ENCODE results near the gene CACNA1C.

Gene CACNA1C

DNA sequence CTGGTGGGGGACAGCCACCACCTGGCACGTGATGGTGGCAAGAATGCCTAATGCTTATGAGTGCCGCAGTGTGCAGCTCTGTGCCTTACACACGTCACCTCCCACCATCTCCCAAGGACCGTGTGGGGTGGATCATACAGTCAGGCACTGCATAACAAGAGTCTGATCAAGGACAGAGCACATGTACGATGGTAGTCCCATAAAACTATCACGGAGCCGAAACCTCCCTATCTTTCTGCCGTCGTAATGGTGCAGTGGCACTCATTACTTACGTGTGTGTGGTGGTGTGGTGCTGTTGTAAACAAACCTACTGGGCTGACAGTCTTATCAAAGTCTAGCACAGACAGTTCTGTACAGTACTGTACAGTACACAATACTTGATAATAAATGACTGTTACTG, 89.3 kb downstream of the CACNA1C start:
- DNase-seq = no peak

DNA sequence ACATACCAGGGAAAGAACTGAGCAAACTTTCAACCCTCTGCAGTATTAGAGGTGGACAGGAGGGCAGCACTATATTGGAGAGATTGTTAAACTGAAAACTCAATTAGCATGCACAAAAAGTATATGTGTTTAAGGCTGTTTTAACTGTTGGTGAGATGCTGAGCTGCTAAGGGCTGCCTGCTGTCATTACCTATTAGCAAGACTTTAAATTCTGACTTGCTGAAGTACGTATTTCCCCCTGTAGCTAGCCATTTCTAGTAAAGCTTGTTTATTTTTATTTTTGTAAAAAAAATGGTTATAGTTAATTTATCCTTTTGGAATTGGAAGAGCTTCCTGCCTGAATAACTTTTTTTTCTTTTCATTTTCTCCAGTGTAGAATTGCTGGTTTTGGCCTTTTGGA, 92.2 kb downstream of the CACNA1C start:
- no peak for DNase-seq

DNA sequence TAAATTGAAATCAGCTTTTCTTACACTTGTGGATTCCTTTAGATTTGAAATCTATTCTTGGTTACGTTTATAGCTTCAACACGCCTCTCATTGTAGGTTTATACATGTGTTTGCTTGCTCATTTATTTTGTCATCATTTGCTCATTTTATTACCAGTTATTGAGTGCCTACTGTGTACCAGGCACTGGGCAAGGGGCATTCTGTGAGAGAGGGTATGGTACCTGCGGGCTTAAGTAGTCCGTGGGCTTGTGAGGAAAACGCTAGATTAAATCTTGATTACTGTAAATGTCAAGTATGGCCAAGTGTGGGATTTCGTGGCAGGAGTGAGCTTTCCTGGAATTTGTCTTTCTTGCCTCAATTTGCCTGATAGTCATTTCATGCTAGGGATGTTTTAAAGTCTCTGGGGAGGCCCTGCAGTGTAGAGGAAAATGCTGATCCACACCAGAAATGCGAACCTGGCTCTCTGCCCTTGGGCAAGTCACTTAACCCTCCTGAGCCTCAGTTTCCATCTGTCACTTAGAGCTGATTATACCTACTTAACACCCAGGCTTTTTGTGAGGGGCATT, 92.7 kb downstream of the CACNA1C start:
- DNase-seq = no peak

DNA sequence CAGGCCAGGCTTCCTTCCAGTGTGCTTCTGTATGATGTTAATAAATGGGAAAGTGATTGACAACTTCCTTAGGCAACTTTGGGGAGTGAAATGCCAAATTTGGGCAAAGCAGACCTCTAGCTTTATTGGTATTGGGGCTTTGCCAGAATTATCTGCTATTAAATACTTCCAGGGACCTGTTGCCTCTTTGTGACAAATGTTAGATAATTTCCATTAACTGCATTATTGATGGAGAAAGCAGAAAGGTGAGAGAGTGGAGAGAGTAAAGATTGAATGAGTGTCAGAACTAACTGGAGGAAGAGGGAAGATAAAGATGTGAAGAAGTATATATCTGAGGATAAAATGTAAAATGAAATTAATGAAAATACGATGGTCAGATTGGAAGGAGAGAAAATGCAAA, 94.5 kb downstream of the CACNA1C start:
- no peak for DNase-seq

DNA sequence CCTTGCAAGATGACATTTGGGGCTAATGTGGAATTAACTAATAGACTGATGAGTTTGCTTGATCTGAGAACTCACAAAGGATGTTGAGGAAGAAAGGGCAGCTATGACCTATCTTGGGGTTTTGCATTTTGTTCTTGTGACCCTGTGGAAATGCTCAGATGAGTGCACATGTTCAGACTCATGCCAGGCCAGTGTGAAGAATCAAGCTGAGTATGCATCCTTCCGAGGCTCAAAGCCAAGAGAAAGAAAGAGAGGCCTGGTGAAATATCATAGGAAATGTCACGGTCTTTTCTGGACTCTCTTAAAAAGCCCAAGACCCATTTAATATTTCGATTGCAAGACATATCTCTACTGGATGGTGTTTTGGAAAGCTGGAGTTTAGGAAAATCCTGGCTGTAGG, 96.3 kb downstream of the CACNA1C start:
- DNase-seq = no peak

DNA sequence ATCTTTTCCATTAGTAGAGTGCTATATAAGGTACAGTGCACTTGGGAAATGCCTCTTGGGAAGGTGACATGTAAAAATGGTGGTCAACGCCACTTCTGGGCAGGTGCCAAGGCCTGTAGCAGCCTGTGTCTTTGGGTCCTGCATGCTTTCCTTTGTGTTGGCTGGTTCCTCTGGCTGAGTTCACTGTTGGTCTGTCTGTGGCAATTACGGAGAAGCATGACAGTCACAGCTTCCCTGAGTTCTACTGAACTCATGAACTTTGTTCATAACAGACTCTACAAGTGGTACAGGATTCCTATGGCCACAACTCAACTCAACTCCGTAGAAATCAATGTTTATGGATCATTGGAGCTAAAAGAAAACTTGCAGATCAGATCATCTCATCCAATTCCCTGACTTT, 98.0 kb downstream of the CACNA1C start:
- no peak for DNase-seq

DNA sequence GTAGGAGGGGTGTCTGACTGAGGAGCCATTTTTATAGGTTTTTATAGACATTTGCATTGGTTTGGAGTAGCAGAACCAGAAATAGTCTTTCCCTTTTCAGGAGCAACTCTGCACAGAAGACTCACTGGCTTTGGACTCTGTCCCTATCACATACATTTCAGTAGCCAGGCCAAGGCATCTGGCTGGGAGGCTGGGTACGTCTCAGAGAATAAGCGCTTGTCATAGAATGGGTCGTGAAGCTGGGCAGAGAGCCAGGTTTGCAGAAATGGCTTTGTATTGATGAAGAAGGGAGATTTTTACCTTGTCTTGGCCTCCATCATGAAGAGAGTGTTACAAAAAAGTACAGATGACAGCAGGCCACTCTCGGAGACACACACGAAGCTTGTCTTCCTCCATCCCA, 98.6 kb downstream of the CACNA1C start:
- no peak for DNase-seq

DNA sequence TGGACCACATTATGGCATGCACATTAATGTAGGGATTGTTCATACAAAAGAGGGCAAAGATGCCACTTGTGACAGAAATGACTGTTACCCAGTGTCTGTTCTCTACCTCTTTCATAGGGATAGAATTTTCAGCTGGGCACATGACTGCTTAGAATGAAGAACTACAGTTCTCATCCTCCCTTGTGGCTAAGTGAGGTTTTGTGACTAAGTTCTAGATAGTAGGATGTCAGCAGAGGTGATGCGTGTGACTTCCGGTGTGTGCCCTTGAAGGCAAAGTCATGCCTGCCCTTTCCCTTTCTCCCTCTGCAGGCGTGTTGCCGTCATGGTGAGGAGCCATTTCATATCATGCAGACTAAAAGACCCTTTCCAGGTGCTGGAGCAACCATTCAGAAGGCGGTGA, 99.3 kb downstream of the CACNA1C start:
- DNase-seq = no peak

DNA sequence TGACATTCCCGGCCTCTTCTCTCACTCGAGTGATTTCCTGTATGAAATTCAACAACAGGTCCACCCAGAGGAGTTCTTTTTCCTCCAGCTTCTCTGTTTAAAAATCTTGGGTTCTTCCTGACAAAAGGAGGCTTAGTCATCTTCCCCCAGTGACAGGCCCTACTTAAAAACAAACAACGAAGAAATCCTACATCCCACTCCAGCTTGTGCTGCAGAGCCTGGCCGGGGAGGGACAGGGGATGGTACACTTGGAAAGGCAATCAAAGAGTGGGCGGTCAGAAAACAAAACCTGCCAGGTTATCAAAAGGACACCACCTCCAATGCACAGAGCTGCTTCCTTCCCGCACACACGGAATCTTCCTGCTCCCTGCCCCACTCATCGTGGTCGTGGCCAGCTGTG, 101.3 kb downstream of the CACNA1C start:
- no peak for DNase-seq

DNA sequence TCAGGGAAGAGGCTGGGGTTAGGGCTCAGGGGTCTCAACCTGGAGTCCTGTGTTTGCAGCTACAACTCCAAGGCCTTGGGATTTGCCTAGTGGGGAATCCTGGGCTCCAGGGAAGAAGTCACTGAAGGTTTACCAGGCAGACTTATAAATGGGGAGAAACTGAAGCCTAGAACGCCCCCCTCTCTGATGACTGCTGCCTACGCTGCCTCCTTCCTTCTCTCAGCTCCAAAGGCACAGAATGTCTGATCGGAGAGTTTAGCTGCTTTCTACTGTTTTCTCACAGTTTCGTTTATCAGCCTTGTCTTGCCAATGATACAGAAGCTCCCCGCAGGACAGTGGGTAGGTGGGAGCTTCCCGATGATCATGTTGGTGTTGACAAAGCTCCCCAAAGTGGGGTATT, 101.7 kb downstream of the CACNA1C start:
- no peak for DNase-seq

DNA sequence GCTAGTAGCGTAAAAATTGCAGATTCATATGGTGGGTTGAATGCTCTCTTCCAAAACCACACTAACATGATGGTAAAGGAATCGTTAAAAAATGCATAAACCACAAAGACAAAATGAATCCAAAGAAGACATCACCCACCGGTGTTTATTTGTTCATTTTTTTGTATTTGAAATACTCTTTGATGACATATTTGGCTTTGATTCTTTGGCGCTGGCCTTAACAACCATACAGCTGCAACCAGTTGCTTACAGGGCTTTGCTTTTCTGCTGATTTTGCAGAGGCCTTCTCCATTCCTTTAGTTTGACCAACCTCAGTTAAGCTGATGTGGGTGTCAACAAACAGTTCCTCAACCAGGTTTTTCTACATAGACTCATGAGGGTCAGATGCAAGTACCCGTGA, 103.5 kb downstream of the CACNA1C start:
- DNase-seq = no peak

DNA sequence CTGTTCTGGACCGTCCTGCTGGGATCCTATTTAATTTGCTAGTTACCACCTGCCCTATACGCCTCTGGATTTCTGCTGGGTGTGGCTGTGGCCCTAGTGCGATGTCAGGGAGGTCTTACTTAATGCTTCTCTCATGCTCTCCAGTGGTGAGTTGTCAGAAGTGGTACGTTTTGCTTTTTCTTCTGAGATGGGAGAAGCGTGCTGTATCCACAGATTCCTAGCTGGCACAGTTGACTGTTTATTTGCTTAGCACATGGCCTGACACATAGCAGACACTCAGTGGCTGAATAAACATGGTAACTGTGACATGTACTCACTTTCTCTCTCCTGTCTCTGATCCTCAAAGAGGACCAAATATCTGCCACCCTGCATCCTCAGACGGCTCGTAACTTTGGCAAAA, 107.3 kb downstream of the CACNA1C start:
- no peak for DNase-seq

DNA sequence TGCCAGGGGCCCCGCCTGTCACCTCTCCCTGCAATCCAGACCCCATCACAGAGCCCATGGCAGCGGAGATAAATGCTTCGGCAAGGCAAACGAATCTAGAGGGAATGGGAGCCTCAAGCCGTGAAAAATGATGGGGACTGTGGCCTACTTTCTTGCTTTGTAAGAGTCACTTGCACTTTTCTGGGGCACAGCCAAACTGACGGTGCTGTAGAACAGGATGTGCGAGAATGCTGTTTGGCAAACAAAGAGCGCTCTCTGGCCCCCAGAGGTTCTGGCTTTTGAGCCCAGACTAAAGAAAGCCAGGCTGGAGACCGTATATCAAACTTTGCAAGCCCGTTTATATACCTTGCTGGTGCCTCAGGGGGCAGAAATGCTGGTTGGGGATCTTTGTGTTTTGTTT, 108.7 kb downstream of the CACNA1C start:
- DNase-seq = no peak

DNA sequence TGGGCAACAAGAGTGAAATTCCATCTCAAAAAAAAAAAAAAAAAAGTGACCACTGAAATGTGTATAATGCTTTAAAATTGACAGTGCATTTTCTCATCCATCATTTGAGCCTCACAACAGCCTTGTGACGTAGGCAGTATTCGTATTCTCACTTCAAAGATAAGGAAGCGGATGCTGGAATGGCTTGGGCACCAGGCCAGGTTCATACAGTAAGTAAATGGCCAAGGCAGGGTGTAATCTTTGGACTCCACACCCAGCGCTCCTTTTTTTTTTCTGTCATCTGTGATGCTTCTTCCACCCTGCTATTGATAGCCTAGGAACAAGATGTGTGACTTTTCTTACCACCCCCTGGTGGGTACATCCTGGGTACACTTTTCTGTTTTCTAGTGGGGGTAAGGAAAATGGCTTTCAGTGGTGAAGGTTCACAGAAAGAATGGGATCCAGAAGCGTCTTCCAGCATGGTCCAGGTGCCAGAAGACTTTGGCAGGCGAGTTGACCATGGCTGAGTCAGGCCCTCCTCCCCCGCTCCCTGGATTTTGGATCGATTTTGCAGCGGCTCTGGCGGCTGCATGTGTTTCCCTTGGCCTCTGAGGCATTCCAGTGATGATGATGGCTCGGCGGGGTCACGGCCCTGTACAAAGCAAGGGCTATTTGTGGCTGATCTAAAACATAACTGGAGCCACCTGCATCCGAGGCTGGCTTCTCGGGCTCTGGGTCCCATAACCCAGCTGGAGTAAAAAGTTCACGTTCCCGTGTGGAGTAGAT, 110.6 kb downstream of the CACNA1C start:
- no peak for DNase-seq

DNA sequence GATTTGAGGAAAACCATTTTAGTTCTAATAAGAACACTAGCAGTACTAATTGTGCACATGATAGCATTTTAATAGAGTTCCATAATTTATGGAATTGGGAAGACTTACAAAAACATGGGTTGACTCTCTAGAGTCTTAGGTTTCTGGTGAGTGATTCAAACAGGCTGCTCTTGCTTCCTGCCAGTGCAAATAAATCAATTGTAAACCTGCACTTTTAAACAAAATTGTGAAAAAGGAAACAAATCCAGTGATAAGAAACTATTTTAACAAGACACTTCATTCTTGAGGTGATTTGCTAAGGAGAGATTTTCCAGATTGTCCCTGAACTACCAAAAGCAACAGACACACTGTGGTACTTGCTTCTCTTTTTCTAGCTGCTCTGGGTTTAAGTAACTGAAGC, 112.2 kb downstream of the CACNA1C start:
- no peak for DNase-seq

DNA sequence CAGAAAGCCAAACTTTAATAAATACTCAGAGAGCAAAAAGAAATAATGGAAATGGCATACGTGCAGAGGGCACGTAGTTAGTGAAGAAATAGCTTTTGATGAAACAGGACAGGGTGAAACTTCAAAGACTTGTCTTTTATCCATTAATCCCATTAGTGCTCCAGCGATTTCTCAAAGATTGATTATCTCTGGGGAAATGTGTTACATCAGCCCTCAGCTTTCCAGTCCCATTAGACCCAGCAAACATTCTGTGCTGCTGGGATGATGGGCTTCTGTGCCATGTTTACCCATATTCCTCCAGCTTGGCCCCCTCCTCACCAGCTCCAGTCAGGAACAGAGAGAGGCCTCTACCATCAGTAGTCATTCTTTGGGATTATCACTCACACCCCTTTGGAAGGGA, 113.1 kb downstream of the CACNA1C start:
- no peak for DNase-seq

DNA sequence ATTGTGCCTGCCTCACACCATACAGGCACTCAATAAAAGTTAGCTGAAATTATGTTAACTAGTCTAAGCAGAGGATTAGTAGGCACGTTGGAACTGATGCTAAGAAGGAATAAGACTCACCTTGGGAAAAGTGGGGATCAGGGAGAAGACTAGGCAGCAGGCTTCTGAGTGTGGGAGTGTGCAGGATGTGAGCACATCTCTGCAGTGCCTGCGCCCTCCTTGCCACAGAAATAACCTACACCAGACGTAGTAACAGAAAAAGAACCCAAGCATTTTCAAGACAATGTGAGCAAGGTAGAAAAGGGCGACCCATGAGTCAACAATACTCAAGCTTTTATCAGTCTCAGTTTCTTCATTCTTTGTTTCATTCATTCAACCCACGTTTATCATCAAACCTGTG, 113.9 kb downstream of the CACNA1C start:
- DNase-seq = no peak

DNA sequence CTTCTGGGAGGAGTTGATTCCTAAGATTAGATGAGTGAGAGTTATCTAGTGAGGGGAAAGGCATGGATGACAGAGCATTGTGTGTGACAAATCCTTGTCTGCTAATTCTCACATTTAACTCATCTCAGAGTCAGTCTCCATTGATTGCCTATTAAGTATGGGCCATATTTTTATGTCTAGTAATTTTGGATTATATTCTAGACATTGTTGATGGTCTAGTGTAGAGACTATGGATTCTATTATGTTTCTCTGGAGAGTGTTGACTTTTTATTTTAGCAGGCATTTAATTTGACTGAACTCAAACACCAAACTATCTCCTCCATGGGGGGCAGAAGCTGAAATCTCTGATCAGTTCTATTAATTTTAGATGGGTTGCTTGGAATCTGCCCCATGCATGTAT, 114.4 kb downstream of the CACNA1C start:
- no peak for DNase-seq

DNA sequence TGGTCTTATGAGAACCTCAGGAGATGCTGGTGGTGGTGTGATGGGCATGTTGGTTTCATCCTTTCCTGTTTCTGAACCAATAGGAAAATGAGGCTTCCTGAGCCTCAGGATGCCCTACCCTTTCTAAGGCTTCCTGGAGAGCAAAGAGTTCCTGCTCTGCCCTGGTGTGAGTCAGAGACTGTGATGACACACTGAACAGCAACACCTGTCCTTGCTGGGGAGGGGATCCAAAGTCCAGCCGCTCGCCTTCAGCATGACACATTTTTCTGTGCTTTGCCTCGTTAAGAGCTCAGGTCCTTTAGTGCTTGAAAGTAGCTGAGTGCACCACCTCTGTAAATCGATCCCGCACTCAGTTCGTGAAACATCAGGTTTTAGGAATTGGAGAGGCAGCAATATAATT, 116.0 kb downstream of the CACNA1C start:
- no peak for DNase-seq

DNA sequence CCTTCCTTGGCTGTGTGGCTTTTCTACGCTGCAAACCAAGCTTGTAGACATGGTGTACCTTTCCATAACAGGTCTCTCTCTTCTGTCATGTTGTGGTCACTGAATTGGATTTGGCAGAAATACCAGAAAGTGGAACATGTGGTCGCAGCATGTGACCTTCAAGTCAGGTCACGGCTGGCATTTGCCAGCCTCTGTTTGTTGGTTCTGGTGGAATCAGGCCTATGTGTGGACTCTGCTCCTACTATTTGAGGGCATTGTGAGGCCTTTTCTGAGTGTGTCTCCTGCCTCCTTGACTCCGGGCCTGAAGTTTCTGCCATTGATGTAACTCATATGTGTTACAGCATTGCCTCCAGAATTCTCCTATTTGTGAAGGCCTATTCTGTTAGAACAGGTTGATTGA, 116.7 kb downstream of the CACNA1C start:
- DNase-seq = no peak

DNA sequence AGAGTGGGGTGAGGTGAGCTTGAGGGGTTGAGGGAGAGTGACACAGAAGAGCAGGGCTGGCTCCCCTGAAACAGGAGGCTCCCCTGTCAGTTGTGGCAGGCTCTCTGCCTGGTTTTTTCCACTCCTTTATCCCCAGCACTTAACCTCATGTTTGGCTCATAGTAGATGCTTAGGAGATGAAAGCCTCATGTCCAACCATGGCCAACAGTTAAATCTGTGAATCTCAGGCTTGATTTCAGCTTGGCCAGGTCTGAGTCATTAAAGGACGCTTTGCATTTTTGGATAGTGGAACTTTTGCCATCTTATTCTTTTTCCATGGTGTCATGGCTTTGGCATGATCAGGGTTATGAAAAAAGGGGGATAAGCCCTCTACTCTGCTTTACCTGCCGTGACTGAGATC, 117.2 kb downstream of the CACNA1C start:
- no peak for DNase-seq

DNA sequence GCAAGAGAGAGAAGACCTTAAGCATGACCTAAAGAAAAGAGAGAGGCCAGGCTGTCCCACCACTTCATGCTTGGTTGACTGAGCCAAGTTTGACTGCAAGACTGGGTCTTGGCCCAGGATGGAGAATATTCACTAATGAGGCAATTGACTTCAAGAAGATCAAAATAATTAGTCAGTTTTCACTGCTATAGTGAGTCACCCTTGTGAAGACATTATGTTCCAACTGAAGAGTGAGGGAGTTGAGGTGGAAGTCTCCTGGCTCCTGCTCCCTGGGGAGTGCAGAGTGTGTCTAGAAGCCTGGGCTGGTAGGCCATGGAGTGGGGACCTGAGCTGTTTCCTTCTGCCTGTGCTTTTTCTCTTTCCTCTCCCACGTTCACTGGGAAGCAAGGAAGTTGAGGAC, 117.6 kb downstream of the CACNA1C start:
- no peak for DNase-seq

DNA sequence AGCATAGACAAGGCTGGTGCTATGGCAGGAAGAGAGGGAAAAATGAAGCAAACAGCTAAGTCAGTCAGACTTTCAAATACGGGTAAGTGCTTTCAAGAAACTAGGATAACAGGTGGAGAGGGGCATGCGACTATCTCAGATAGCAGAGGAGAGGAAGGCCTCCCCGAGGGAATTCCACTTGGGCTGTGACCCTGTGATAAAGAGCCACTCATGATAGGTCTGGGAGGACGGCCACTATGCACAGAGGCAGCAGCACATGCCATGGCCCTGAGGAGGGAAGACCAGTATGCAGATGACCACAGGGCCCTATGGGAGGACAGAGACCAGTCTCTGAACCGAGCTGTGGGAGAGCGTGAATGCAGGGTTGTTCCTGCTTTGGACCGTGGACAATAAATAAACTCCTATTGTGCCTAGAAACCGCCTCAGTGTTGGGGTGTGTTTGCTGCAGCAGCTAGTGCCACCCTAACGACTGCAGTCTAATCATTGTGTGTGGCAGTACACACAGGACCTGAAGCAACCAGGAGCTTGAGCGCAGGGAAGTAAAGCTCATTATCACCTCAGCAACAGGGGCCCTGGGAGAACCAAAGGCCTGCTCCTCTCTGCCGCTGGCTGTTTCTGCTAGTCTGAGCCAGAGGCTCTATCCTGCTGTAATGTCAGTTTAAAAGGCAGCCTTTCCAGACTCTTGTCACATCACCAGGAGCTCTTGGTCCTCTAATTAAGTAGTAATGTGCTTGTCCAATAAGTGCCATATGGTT, 119.1 kb downstream of the CACNA1C start:
- no peak for DNase-seq

DNA sequence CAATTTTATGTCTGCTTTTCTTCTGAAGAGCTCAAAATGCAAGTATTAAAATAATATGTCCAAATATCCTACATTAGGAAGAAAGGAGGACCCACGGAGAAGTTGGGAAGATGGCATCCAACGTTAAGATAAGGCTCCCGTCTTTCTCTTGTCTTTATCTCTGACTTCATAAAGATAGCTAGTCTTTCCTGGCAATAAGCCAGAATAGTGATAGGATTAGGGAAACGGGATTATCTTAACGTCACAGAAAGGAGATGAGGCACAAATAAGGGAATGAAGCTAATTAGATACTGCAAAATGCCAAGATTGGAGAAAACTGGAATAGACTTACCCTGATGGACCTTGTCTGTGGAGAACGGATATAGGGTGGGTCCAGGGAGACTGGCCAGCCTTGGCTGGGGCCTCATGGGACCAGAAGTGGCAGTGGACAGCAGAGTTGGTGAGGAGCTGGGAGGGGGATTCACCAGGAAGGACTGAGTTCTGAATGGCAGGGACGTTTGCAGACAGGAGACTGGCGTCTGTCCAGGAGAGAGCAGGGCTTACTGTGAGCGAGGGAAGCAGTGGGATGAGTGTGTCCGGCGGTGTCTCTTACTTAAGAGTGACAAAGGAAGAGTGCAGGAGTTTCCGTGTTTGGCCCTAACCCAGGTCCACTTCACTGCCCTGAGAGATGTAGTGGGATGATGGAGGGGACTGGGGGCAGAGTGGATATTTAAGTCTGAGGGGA, 119.9 kb downstream of the CACNA1C start:
- no peak for DNase-seq

All from cortex of kidney (tissue), 1 donor.